Stimulated activated CD8-positive, alpha-beta memory T cell treated with anti-CD3 and anti-CD28 coated beads, Interleukin-2, amount 100 ng/mL, for 48 hours (primary cell): ENCODE results near the gene TTC9B.
"Not testable (repeated sequence)": the region's sequence is repeated elsewhere in the genome, so short reads cannot be mapped to it uniquely, and the experiment has no call there.

ENCODE experiments used
- DNase-seq, 2 donors: peaks; one replicate each; pipeline ENCODE4 v3.0.0-alpha.2; 2020; ENCODE audit warnings: low read depth in 2 of 2

TTC9B gene

GRCh38 chr19:40214936-40215335 is 3.2 kb downstream of the TTC9B start:
- no peak for DNase-seq

GRCh38 chr19:40213882-40214570 is 4.2 kb downstream of the TTC9B start:
- no peak for DNase-seq

DNA sequence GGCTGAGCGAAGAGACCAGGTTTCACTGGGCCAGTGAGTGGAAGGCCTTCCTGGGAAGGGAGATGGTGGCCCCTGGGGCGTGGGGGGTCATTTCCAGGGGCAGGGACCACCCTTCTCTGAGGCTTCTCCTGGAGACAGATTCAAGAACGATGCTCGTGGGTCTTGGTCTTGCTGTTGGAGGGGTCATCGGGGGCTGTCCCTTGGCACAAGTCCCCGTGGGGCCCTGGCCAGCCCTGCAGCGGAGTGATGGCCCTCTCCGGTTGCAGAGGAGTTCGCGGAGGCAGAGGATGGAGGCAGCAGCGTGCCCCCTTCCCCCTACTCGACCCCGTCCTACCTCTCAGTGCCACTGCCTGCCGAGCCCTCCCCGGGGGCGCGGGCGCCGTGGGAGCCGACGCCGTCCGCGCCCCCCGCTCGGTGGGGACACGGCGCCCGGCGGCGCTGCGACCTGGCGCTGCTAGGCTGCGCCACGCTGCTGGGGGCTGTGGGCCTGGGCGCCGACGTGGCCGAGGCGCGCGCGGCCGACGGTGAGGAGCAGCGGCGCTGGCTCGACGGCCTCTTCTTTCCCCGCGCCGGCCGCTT is 4.8 kb downstream of the TTC9B start:
- DNase-seq = no peak

DNA sequence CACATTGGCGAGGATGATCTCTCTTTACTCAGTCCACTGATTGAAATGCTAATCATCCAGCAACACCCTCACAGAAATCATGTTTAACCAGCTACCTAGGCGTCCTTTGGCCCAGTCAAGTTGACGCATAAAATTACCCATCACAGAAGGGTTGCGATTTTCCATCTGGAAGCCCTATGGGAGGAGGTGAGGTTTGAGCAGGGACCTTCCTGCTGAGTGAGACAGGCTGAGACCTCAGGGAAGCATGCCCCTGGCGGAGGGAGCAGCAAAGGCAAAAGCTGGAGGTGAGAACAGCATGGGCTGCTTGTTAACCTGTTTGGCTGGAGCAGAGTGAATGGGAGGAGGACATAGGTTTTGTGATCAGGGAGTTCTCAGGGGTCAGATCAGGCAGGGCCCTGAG is 7.3 kb downstream of the TTC9B start:
- DNase-seq = no peak

DNA sequence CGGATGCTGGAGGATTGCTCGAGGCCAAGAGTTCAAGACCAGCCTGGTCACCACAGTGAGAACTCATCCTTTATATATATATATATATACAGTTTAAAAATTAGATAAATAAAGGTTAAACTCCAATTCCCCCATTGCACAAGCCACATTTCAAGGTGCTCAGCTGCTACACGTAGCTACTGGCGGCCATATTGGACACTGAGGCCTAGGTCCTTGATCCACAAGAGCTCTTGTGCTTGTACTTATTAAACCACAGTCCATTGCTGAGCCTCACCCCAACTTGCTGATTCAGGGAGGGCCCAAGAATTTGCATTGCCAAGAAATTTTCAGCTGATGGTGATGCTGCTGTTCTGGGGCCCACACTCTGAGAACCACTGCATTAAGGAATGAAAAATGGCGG is 9.6 kb downstream of the TTC9B start:
- DNase-seq = no peak

DNA sequence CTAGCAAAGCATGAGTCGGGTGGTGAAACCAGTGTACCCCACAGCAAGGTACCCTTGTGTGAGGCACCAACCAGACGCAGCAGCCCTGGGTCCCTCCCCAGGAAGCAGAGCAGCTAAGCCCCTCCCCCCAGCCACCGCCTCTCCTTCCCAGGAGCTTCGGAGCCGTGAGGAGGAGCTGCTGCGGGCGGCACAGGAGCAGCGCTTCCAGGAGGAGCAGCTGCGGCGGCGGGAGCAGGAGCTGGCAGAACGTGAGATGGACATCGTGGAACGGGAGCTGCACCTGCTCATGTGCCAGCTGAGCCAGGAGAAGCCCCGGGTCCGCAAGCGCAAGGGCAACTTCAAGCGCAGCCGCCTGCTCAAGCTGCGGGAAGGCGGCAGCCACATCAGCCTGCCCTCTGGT is 12.4 kb downstream of the TTC9B start:
- DNase-seq = no peak

DNA sequence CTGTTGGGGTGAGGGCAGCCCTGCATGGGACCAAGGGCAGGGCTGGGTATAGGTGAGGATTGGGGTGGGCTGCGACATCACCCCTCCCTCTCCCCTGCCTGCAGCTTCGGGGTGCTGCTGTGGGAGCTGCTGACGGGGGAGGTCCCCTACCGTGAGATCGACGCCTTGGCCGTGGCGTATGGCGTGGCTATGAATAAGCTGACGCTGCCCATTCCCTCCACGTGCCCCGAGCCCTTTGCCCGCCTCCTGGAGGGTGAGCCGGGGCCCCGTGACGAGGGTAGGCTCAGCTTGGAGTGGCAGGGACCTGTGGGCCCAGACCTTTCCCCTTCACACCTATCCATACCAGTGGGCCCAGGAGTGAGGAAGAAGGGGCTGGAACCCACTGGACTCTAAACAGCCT is 13.8 kb downstream of the TTC9B start:
- no peak for DNase-seq

DNA sequence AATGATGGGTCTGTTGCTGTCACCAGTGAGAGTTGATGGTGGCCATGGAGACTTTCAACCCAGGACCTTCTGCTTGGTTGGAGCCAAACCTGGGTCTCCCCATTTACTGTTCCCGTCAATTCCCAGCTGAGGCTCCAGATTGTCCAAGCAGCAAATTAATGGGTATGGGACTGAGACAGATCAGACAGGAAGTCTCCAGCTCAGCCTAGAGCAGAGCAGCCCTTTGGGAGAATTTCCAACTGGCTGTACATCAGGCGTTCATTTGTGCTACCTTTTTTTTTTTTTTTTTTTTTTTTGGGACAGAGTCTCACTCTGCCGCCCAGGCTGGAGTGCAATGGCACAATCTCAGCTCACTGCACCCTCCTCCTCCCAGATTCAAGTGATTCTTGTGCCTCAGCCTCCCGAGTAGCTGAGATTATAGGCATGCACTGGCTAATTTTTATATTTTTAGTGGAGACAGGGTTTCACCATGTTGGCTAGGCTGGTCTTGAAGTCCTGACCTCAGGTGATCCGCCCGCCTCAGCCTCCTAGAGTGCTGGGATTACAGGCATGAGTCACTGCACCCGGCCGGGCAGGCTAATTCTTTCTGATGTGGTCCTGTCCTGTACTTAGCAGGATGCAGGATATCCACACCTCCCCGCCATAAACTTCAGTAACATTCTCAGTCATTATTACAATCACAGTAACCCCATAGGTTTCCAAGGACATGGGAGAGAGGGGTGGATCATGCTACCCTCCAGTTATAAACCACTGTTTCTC is 17.7 kb downstream of the TTC9B start:
- DNase-seq = no peak

DNA sequence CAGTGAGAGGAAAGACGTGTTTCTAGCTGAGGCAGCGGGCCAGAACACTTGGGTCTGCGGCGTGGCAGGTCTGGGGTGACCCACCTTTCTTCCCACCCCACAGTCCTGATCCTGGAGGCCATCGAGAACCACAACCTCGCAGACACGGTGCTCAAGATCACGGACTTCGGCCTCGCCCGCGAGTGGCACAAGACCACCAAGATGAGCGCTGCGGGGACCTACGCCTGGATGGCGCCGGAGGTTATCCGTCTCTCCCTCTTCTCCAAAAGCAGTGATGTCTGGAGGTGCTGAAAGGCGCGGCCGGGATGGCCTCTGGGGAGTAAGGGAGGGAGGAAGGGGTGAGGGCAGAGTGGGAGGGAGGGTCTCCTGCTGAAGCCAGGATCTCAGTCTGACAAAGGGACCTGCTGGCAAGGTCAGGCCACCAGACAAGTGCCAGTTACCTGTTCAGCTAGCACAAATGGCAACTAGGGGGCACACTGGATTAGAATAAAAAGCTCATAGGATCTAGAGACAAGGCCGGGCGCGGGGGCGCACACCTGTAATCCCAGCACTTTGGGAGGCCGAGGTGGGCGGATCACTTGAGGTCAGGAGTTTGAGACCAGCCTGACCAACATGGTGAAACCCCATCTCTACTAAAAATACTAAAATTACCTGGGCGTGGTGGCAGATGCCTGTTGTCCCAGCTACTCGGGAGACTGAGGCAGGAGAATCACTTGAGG is 19.8 kb downstream of the TTC9B start:
- DNase-seq = no peak

DNA sequence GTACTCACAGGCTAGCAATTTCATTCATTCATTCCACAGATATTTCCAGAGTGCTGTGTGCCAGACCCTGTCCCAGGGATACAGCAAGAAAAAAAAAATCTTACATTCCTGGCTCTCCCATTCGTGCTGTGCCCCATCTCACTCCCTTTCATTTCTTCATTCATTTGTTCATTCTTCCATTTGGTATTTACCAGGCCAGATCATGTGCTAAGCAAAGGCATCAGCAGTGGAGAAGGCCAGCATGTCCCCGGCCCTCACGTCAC is 24.7 kb downstream of the TTC9B start:
- no peak for DNase-seq

DNA sequence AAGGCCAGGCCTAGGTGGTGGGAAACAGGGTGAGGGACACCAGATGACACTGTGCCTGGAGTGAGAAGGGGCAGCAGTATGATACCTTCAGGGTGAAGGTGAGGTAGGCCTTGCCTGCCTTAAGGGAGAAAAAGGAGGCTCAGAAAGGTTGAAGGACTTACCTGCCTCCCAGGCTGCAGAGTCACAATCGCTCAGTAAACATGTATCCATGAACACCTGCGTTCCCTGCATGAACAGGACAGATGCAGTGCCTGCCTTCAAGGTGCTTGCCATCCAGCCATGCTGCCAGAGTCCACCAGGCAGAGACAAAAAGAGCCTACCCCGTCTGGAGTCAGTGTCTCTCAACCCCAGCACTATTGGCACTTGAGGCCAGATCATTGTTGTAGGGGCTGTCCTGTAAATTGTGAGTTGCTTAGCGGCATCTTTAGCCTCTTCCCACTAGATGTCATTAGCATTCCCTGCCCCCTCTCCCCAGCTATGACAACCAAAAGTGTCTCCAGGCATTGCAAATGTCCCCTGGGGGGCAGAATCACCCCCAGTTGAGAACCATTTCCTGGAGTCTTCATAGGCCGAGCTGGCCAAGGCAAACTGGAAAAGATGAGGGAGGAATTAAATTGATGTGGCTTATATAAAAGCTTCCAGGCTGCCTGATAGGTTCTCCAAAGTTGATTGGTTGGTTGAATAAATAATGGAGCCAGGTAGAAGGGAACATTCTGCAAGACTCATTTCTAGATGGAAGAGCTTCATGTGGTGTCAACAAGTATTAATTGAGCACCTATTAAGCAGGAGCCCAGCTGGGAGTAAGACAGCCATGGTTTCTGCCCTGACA is 25.2 kb downstream of the TTC9B start:
- no peak for DNase-seq

GRCh38 chr19:40191836-40192646 is 26.1 kb downstream of the TTC9B start:
- DNase-seq = peak; percentile 11 to 13

GRCh38 chr19:40190891-40191835 is 27.0 kb downstream of the TTC9B start, which contains the start of gene MAP3K10:
TSS of gene MAP3K10 (plus strand) at chr19:40191426. CDS start at chr19:40192032, 606 bp downstream.
- peak; percentile 74 to 79 for DNase-seq

- no peak for DNase-seq
These were observed 33.9 kb downstream of the TTC9B start for GRCh38 chr19:40184273-40184672.

DNA sequence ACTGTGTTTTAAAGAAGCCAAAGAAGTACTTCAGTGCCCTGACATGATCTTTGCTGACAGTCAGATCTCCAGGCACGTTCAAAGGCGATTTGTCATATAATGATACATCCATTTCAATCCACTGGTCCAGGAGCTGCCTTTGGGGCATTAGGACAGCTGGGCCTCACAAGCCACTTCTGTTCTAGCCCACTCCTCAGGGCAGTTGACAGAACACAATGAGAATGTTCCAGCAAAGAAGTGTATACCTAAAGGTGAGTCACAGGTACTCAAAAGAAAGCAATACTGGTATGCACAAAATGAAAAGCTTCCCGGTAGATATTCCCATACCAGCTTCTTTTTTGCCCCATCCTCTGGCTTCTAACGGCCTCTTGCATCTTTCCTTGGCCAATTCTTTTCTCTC is 39.4 kb downstream of the TTC9B start:
- DNase-seq = no peak

DNA sequence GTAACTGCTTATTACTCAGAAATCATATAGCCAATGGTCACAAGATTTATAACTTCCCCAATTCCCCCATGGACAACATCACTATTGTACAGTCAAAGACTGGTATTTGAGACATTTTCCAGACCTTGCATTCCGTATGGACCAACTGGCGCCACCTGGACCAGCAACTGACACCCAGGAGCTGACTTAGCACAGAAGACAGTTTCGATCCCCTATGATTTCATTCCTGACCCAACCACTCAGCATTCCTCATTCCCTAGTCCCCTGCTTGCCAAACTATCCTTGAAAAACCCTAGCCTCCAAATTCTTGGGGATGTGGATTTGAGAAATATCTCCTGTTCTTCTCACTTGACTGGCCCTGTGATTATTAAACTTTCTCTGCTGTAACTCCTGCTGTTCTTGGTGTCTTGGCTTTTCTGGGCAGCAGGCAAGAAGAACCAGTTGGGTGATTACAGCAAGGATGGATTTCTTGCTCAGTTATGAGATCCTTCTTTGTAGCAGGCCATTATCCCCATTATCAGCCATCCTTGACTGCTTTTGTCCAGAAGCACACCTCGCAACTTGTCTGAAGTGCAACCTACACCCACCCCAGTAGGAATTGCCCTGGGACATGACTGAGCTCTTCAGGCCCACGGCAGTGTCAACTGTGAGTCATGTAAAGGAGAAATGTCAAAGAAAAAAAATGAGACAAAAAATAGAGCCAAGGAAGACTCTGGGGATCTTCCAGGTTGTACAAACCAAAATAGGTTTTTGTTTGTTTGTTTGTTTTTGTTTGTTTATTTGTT is 40.7 kb downstream of the TTC9B start:
- DNase-seq = no peak

DNA sequence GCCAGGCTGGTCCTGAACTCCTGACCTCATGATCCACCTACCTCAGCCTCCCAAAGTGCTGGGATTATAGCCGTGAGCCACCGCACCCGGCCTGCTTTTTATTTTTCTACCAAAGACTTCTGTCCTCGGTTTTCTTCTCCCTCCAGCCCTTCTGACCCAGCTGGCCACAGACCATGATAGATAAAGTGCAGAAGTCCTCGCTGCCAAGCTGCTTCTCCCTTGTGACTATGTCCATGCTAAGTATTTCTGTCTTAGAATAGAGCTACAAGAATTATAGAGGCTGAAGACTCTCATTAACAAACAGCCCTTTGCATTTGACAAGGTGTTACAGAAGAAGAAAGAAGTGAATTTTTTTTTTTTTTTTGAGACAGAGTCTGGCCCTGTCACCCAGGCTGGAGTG is 42.4 kb downstream of the TTC9B start:
- no peak for DNase-seq

DNA sequence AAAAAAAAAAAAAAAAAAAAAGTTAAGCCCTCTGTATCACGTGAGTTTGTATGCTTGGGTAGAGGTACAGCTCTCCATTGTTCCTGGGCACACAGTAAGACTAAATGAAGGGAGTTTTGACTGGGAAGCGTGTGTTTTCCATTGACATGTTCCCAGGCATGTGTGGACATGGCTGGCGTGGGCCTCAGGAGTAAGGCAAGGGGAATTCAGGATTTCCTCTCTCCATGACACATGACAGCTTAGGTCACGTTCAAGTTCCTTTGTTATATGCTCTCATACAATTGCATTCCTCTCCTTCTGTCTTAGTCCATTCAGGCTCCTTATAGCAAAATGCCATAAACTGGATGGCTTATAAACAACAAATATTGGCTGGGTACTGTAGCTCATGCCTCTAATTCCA is 44.1 kb downstream of the TTC9B start:
- no peak for DNase-seq

DNA sequence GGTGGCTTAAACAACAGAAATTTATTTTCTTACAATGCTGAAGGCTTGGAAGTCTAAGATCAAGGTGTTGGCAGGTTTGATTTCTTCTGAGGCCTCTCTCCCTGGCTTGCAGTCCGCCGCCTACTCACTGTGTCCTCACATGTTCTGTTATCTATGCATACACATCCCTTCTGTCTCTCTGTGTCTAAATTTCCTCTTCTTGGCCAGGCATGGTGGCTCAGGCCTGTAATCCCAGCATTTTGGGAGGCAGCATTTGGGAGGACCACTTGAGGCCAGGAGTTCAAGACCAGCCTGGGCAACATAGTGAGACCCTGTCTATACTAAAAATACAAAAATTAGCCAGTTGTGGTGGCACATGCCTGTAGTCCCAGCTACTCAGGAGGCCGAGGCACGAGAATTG is 46.9 kb downstream of the TTC9B start:
- not testable (repeated sequence) for DNase-seq
